GM19351 (cell line): Measurements from ENCODE around the gene TENM4.
"Not testable (repeated sequence)": the region's sequence is repeated elsewhere in the genome, so short reads cannot be mapped to it uniquely, and the experiment has no call there.

ENCODE experiments used
- ATAC-seq: cut with Tn5 transposase; IDR thresholded peaks from one replicate; pipeline ENCODE4 v1.9.1; 2021; ENCODE audit warnings: mild to moderate bottlenecking, moderate library complexity; ENCODE audit not compliant: unreplicated experiment

TENM4 gene

DNA sequence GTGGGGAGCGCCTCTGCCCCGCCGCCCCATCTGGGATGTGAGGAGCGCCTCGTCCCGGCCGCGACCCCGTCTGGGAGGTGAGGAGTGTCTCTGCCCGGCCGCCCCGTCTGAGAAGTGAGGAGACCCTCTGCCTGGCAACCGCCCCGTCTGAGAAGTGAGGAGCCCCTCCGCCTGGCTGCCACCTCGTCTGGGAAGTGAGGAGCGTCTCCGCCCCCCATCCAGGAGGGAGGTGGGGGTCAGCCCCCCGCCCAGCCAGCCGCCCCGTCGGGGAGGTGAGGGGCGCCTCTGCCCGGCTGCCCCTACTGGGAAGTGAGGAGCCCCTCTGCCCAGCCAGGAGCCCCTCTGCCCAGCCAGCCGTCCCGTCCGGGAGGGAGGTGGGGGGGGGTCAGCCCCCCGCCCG, 249.1 kb downstream of the TENM4 start:
- not testable (repeated sequence) for ATAC-seq

GRCh38 chr11:79190553-79190952, 250.3 kb downstream of the TENM4 start:
- ATAC-seq, result not testable (repeated sequence)

DNA sequence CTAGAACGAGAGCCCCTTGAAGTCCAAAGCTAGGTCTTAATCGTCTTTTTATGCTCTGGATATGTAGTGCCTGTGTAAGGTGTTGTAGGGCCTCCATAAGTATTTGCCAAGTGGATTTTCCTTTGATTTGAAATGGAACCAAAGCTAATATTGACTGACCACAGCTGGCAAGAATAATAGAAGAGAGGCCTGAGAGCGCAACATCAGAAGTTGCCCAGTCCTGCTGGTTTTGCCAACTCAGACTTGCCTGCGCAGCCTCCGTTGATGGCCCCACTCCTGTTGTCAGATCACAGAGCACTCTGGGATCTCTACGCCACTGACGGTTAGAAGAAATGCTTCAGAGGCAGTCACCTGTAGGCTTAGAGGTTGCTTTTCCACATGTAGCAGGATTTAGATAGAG, 251.2 kb downstream of the TENM4 start:
- no peak for ATAC-seq

DNA sequence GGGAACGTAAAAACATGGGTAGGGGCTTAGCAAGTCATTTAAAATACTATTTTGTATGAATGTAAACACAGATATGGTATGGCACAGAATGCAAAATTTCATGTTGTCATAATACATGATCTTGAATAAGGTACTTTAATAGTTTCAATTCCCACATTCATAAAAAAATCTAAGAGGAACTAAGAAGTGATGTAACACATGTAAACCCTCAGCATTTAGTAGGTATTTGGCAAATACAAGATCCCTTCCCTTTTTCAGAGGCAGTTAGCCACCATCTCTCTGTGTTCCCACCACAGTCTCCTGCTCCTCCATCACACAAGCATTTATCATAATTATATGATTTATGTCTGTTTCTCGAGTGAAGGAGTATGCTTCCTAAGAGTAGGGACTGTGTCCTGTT, 251.8 kb downstream of the TENM4 start:
- ATAC-seq, result no peak

- ATAC-seq, result no peak
These were observed 254.2 kb downstream of the TENM4 start for GRCh38 chr11:79186669-79187068.

- no peak for ATAC-seq
These were observed 255.5 kb downstream of the TENM4 start for GRCh38 chr11:79185351-79185750.

GRCh38 chr11:79184285-79184684, 256.5 kb downstream of the TENM4 start:
- ATAC-seq, result no peak

DNA sequence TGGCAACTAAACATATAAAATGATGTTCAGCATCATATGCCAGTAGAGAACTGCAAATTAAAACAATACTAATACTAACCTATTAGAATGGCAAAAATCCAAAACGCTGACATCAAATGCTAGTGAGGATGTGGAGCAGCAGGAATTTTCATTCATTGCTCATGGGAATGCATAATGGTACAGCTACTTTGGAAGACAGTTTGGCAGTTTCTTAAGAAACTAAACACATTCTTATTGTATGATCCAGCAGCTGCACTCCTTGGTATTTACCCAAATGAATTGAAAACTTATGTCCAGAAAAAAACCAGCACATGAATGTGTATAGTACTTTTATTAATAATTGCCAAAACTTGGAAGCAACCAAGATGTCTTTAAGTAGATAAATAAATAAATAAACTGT, 258.0 kb downstream of the TENM4 start:
- ATAC-seq, result no peak

GRCh38 chr11:79179087-79179486, 261.7 kb downstream of the TENM4 start:
- ATAC-seq, result no peak

DNA sequence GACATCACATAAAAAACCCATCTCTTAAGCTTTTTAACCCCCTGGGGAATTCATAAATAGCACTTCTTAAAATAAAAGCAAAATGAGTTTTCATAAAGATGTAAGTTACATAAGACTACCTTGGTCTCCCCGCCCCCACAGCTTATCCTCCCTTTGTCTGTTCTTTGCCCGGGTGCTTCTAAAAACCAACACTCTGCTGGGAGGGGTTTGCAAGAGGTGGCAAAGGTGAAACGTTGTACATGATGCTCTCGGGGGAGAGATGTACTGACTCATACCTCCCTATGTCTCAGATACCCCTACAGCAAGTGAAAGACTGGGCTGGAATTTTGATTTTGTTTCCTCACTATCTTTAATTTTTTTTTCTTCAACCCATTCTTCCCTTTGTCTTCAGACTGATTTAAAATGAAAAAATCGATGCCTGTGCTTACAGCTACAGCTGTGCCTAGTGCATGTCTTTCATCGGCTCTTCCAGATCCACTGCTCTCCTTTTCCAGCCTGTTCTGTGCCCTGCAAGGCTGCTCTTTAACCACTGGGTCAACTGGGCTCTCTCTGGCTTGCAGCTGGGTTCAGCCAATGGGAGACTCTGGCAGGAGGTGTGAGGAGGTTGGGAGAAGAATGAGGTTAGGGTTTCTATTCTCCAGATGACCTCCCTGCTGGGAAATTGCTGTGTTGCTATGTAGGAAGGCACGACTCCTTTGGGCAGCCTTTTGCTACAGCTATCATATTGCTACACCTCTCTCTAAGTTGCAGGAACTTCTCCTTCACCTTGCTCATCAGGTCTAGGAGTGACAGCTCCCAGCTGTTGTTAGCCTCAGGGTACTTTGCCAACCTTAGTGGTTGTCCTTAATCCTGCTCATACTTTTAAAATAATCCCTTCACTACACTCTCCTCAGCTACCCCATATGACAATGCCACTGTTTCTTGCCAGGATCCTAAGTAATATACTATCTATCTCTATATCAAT, 266.5 kb downstream of the TENM4 start:
- no peak for ATAC-seq

DNA sequence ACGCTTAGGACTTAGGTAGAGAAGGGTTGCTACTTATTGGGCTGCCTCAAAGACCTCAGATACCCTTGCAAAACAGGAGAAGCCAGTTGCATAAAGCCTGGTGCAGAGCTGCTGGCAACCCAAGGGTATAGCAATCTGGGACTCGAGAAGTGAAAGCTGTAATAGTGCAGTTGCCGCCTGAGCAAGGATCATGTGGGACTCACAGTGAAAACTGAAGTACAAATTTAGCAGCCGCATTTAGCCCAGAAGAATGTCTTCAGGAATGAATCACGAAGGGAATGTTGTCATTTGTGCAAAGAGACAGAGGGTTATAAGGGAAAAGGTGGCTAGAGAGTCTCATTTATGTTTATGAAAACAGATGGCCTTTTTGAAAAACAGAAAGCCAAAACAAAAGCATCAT, 267.2 kb downstream of the TENM4 start:
- no peak for ATAC-seq

GRCh38 chr11:79170321-79170720, 270.5 kb downstream of the TENM4 start:
- ATAC-seq, result no peak

GRCh38 chr11:79168530-79169110, 272.2 kb downstream of the TENM4 start:
- no peak for ATAC-seq

- no peak for ATAC-seq
These were observed 273.2 kb downstream of the TENM4 start for GRCh38 chr11:79167510-79168188.

GRCh38 chr11:79165908-79166307, 274.9 kb downstream of the TENM4 start:
- no peak for ATAC-seq

GRCh38 chr11:79160791-79161403, 279.9 kb downstream of the TENM4 start:
- peak; percentile 56 for ATAC-seq

GRCh38 chr11:79159657-79160450, 281.0 kb downstream of the TENM4 start:
- ATAC-seq, result no peak

DNA sequence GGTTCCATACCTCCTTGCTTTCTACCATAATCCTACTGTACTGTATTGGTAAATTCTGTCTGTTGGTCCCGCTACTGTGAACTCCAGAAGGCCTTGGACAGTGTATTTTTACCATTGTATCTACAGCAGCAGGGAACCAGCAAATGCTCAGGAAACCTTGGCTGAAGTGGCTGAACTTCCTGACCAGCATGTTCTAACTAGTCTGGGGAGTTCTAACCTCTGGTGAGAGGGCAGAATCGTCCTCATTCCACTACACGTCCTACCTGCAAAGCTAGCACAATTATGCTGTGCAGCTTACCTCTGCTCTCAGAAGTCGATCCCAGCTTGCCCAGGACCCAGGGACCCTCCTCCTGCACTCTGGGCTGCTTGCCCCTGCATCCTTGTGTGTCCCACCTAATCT, 283.1 kb downstream of the TENM4 start:
- ATAC-seq, result no peak

GRCh38 chr11:79156031-79156430, 284.8 kb downstream of the TENM4 start:
- no peak for ATAC-seq

DNA sequence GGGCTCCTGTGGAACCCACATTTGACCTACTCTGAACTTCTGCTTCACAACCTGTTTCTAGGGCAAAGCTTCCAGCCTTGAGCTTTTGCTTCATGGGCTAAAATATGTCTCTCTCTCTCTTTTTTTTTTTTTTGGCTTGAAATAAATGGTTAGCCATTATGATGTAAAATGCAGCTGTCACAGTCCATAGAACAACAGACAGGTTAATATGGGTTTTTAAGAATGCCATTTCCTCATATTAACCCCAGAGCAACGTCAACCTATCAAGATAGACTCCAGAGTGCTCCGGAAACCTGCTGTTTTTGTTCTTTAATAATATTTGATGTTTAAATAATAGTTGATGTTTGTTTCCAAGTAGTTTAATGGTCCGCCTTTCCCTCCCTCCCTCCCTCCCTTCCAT, 285.6 kb downstream of the TENM4 start:
- no peak for ATAC-seq

GRCh38 chr11:79152511-79152910, 288.3 kb downstream of the TENM4 start:
- no peak for ATAC-seq
